GM12878 (cell line): Measurements from ENCODE around the gene DCX. TPM values are rescaled to one million over a fixed set of nuclear protein-coding genes. Genes with fewer than 3 reads are reported as not detected.

ENCODE experiments used
- ATAC-seq: fragments of 200-7000 bp; cut with Tn5 transposase; 3 replicates; pipeline ENCODE4 v1.9.1; 2020; ENCODE audit warnings: mild to moderate bottlenecking, moderate library complexity
- BruUV-seq: library from RNA; stranded (reverse); fragments of 400-500 nt; replicated peaks from 2 replicates; lab custom pipeline; 2021; lab: Mats Ljungman, UMichigan
- CTCF ChIA-PET: fragments of 300-600 bp; sonication (Branson Sonifier 250); formaldehyde crosslinking; extraction: SDS; loops from one replicate; lab custom pipeline; 2021; ENCODE audit warnings: inconsistent platforms; lab: Yijun Ruan, JAX
- POLR2A ChIA-PET: fragments of 350-600 bp; formaldehyde crosslinking; extraction: SDS; loops from one replicate; lab custom pipeline; 2021; ENCODE audit warnings: inconsistent platforms; lab: Charles Lee
- RAD21 ChIA-PET: fragments of 300-600 bp; sonication (Branson Sonifier 250); formaldehyde crosslinking; loops from one replicate; lab custom pipeline; 2023; ENCODE audit warnings: antibody characterized with exemption; ENCODE audit not compliant: unreplicated experiment; lab: Charles Lee
- SMC1A ChIA-PET: fragments of 300-600 bp; sonication (Branson Sonifier 250); formaldehyde crosslinking; loops from one replicate; lab custom pipeline; 2023; ENCODE audit not compliant: unreplicated experiment, uncharacterized antibody; lab: Charles Lee
- DNase-seq: peaks from one replicate; pipeline ENCODE4 v3.0.0-alpha.2; 2011; ENCODE audit warnings: low read depth, low spot score
- FAIRE-seq: peaks from 3 replicates; lab custom pipeline; 2011; peaks lifted over from hg19 to GRCh38; lab: Jason Lieb, UNC
- H2AFZ ChIP-seq: 2 replicates; pipeline ENCODE4 v1.6.0; 2011; ENCODE audit warnings: low read depth, low read length, control low read depth; ENCODE audit not compliant: control insufficient read depth
- H3K27ac ChIP-seq: 2 replicates; pipeline ENCODE4 v1.5.1; 2011; ENCODE audit warnings: control low read depth; ENCODE audit not compliant: control insufficient read depth, insufficient read depth
- H3K27me3 ChIP-seq, 2 experiments: replicated peaks in 1 of 2; 2 replicates each; pipeline versions ENCODE4 v1.6.0 to v1.6.1; 2011; ENCODE audit warnings: low read length in 1 of 2; ENCODE audit not compliant: control insufficient read depth in 2 of 2, insufficient read depth in 2 of 2
- H3K36me3 ChIP-seq, 2 experiments: 2 replicates each; pipeline ENCODE4 v1.5.1; 2011; ENCODE audit warnings: low read length in 1 of 2; ENCODE audit not compliant: control insufficient read depth in 2 of 2, insufficient read depth in 2 of 2
- H3K4me1 ChIP-seq: 2 replicates; pipeline ENCODE4 v1.6.1; 2011; ENCODE audit warnings: mild to moderate bottlenecking, low read length, moderate library complexity, mixed read lengths; ENCODE audit not compliant: control insufficient read depth, insufficient read depth
- H3K4me2 ChIP-seq: 2 replicates; pipeline ENCODE4 v1.6.0; 2011; ENCODE audit warnings: control low read depth; ENCODE audit not compliant: control insufficient read depth, insufficient read depth
- H3K4me3 ChIP-seq: fragments of 200-600 bp; sonication (generic); 2 replicates; pipeline ENCODE4 v1.5.1; 2016
- H3K79me2 ChIP-seq: 2 replicates; pipeline ENCODE4 v1.6.0; 2011; ENCODE audit warnings: low read length; ENCODE audit not compliant: control insufficient read depth, insufficient read depth
- H3K9ac ChIP-seq: 2 replicates; pipeline ENCODE4 v1.8.0; 2011; ENCODE audit warnings: low read length, control low read depth, mixed read lengths; ENCODE audit not compliant: control insufficient read depth, insufficient read depth
- H3K9me3 ChIP-seq: replicated peaks from 3 replicates; pipeline ENCODE4 v1.5.1; 2011; ENCODE audit warnings: mild to moderate bottlenecking, low read length; ENCODE audit not compliant: control insufficient read depth, insufficient read depth
- H4K20me1 ChIP-seq: 2 replicates; pipeline ENCODE4 v1.6.0; 2011; ENCODE audit not compliant: control insufficient read depth, insufficient read depth
- ATF3 ChIP-seq: IDR thresholded peaks from 2 replicates; pipeline ENCODE4 v1.6.1; 2011; ENCODE audit warnings: low read depth, mild to moderate bottlenecking, low read length, moderate library complexity, borderline replicate concordance; ENCODE audit errors: extremely low read depth
- BRCA1 ChIP-seq: IDR thresholded peaks from 2 replicates; pipeline ENCODE4 v1.6.1; 2011; ENCODE audit warnings: low read depth, low read length, improper control_type of control experiment
- CEBPZ ChIP-seq: fragments of 150-350 bp; IDR thresholded peaks from 2 replicates; pipeline ENCODE4 v1.6.1; 2016; ENCODE audit warnings: low read depth, low read length
- CREB1 ChIP-seq: IDR thresholded peaks from 2 replicates; pipeline ENCODE4 v1.6.1; 2012; ENCODE audit warnings: low read depth, mild to moderate bottlenecking, inconsistent platforms
- CTCF ChIP-seq, 3 experiments: IDR thresholded peaks in 2 of 3; conservative IDR thresholded peaks in 1 of 3; 2 replicates each; pipeline ENCODE4 v1.5.1; 2011; ENCODE audit warnings: low read depth in 3 of 3, low read length in 3 of 3, mild to moderate bottlenecking in 3 of 3, control low read depth in 2 of 3, moderate library complexity in 2 of 3, inconsistent platforms in 1 of 3, mixed read lengths in 1 of 3; ENCODE audit not compliant: control insufficient read depth in 2 of 3, insufficient read depth in 1 of 3; ENCODE audit errors: extremely low read depth in 1 of 3
- HDGF ChIP-seq: fragments of 450-650 bp; IDR thresholded peaks from 2 replicates; pipeline ENCODE4 v1.6.1; 2016; ENCODE audit warnings: antibody characterized with exemption
- RB1 ChIP-seq: fragments of 450-650 bp; formaldehyde crosslinking; IDR thresholded peaks from 2 replicates; pipeline ENCODE4 v1.6.1; 2017; ENCODE audit warnings: mild to moderate bottlenecking, borderline replicate concordance
- WGBS: methylation state at CpG from one replicate; pipeline ENCODE4 v1.1.6; 2016; ENCODE audit warnings: low lambda C conversion rate; ENCODE audit not compliant: insufficient replicate concordance, insufficient coverage; ENCODE audit errors: missing lambda C conversion rate; 5-methylcytosine and 5-hydroxymethylcytosine counted together
- in situ Hi-C: fragments of 300-500 bp; cut with MboI; formaldehyde crosslinking; loops from 9 replicates; pipeline ENCODE4 v1.14.3; 2018; ENCODE audit warnings: mixed read lengths
- intact Hi-C: fragments of 100-400 bp; cut with micrococcal nuclease; formaldehyde crosslinking; loops from one replicate; pipeline ENCODE4 v1.14.2; 2022; ENCODE audit not compliant: unreplicated experiment
- polyA plus RNA-seq, 11 experiments: library from polyadenylated mRNA; depleted of rRNA in 4 of 11; unstranded in 6 of 11; stranded (reverse) in 5 of 11; fragments of >200 nt; fragmentation: Nextera tagmentation in 4 of 11; fragmentation: Illumina TruSeq in 1 of 11; extraction: Ambion mirVana in 4 of 11; extraction: Trizol in 1 of 11; gene quantifications; 1 replicate in 1 of 11; 2 replicates in 10 of 11; pipeline versions ENCODE4 v1.2.1 to v1.2.3, GENCODE V29; 2011 to 2016; ENCODE audit warnings: inconsistent platforms in 2 of 11, missing spikeins in 2 of 11, low read depth in 1 of 11
- total RNA-seq, 4 experiments: library from RNA; depleted of rRNA in 3 of 4; stranded (reverse); fragments of >200 nt in 3 of 4; fragmentation: Illumina TruSeq in 1 of 4; extraction: Trizol in 1 of 4; gene quantifications; 2 replicates each; pipeline versions ENCODE4 v1.2.1 to v1.2.3, GENCODE V29; 2013 to 2021
- TF ChIP-seq, protein P1 (sequence below): IDR thresholded peaks from 2 replicates; pipeline ENCODE4 v1.6.1; 2012; ENCODE audit warnings: low read depth, low read length, improper control_type of control experiment
- TF ChIP-seq, protein P2 (sequence below): fragments of 450-650 bp; IDR thresholded peaks from 2 replicates; pipeline ENCODE4 v1.6.1; 2016; ENCODE audit warnings: mild to moderate bottlenecking, moderate library complexity, borderline replicate concordance
- TF ChIP-seq, protein P3 (sequence below): IDR thresholded peaks from 2 replicates; pipeline ENCODE4 v1.6.1; 2011; ENCODE audit warnings: mild to moderate bottlenecking, low read depth, low read length, moderate library complexity; ENCODE audit not compliant: insufficient replicate concordance

Gene DCX
- total and polyA plus RNA-seq, 10 of the 15 experiments (the other 5 are each of a cell fraction or from before 2014, with no cell fraction given), result under 0.01 TPM; not detected in 9

DNA sequence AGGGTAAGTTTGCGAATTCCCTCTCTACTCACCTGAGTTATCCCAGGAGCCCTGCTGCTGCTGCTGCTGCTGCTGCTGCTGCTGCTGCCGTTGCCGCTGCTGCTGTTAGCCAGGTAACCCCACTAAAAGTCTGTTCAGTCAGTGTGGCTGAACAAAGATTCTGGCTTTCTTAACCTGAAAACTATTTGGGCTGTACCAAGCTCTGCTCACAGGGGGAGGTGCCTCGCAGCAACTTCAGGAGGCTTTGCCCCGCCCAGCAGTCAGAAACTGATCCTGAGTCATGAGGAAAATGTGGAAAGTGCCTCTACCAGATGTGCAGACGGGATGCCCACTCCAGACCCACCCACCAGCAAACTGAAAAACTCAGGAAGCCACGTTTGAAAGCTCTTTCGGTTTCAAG, 141.7 kb downstream of the DCX start, which contains the start of gene CAPN6 (continued):
- TF ChIP-seq, protein P1, sequence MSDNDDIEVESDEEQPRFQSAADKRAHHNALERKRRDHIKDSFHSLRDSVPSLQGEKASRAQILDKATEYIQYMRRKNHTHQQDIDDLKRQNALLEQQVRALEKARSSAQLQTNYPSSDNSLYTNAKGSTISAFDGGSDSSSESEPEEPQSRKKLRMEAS, result no peak
- no peak for TF ChIP-seq CTCF (IDR thresholded peaks at IDR 0.05 in 2 of 3, conservative IDR thresholded peaks at IDR 0.05 in 1 of 3; ENCODE audit: control insufficient read depth in 2 of 3, extremely low read depth in 1 of 3, insufficient read depth in 1 of 3, low read depth in 3 of 3, low read length in 3 of 3)

DNA sequence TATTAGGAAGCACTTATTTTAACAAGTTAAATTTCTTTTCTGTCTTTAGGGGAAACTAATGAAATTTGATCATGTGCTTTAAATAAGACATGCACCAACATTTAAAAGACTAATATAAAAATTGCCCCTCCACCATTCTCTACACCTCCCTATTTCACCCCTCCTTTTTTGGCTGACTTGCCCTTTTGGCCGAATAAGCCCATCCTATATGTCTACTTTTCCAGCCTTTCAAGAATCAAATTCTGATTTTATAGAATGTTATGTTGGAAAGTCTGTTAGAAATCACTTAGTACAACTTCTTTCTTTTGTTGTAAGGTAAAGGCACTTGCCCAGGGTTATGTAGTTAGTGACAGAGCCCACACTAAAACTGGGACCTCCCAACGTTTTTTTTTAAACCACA, 143.5 kb downstream of the DCX start:
- POLR2A ChIA-PET, result no interaction called here
- TF ChIP-seq RB1 (no peak), HDGF (no peak), CEBPZ (no peak), ATF3 (no peak), CREB1 (no peak), BRCA1 (no peak)
- TF ChIP-seq, protein P2, sequence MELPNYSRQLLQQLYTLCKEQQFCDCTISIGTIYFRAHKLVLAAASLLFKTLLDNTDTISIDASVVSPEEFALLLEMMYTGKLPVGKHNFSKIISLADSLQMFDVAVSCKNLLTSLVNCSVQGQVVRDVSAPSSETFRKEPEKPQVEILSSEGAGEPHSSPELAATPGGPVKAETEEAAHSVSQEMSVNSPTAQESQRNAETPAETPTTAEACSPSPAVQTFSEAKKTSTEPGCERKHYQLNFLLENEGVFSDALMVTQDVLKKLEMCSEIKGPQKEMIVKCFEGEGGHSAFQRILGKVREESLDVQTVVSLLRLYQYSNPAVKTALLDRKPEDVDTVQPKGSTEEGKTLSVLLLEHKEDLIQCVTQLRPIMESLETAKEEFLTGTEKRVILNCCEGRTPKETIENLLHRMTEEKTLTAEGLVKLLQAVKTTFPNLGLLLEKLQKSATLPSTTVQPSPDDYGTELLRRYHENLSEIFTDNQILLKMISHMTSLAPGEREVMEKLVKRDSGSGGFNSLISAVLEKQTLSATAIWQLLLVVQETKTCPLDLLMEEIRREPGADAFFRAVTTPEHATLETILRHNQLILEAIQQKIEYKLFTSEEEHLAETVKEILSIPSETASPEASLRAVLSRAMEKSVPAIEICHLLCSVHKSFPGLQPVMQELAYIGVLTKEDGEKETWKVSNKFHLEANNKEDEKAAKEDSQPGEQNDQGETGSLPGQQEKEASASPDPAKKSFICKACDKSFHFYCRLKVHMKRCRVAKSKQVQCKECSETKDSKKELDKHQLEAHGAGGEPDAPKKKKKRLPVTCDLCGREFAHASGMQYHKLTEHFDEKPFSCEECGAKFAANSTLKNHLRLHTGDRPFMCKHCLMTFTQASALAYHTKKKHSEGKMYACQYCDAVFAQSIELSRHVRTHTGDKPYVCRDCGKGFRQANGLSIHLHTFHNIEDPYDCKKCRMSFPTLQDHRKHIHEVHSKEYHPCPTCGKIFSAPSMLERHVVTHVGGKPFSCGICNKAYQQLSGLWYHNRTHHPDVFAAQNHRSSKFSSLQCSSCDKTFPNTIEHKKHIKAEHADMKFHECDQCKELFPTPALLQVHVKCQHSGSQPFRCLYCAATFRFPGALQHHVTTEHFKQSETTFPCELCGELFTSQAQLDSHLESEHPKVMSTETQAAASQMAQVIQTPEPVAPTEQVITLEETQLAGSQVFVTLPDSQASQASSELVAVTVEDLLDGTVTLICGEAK, result no peak
- TF ChIP-seq, protein P3, sequence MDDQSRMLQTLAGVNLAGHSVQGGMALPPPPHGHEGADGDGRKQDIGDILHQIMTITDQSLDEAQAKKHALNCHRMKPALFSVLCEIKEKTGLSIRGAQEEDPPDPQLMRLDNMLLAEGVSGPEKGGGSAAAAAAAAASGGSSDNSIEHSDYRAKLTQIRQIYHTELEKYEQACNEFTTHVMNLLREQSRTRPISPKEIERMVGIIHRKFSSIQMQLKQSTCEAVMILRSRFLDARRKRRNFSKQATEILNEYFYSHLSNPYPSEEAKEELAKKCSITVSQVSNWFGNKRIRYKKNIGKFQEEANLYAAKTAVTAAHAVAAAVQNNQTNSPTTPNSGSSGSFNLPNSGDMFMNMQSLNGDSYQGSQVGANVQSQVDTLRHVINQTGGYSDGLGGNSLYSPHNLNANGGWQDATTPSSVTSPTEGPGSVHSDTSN, result no peak

More for the DNA sequence above, 143.5 kb downstream of the DCX start:
- H3K9me3 ChIP-seq, result no peaks in the 10 kb centered on the region
- BruUV-seq, result no TSS peak
- H2AFZ ChIP-seq, result no peak overlapping the region
- H3K4me1 ChIP-seq, result no peaks in the 10 kb centered on the region
- H3K27me3 ChIP-seq, result no peaks in the 10 kb centered on the region; a peak in 1 of 4 replicates
- in situ Hi-C loops (no loop called here), intact Hi-C loops (no loop called here)
- no peak overlapping the region for H3K9ac ChIP-seq
- no peaks in the 10 kb centered on the region for H3K36me3 ChIP-seq
- FAIRE-seq (no peak), DNase-seq (no peak), ATAC-seq (no peak)
- ChIA-PET RAD21 (no interaction called here), CTCF (no interaction called here), SMC1A (no interaction called here)
- no peaks in the 10 kb centered on the region for H4K20me1 ChIP-seq
- WGBS, result 0% methylated on average over 2 of the region's 2 CpGs
- H3K27ac ChIP-seq, result no peak overlapping the region
- no peak overlapping the region for H3K4me2 ChIP-seq
- no peak overlapping the region for H3K4me3 ChIP-seq
- no peaks in the 10 kb centered on the region for H3K79me2 ChIP-seq
